Fibroblast of lung (primary cell): ENCODE results near the gene PDCD7.

Experiments used
- EZH2 ChIP-seq: IDR thresholded peaks from 2 replicates; pipeline ENCODE4 v1.5.1; 2012; ENCODE audit warnings: low read length, control low read depth, mild to moderate bottlenecking; ENCODE audit errors: missing control alignments
- TF ChIP-seq, protein P1 (sequence below), 2 donors: IDR thresholded peaks in 1 of 2; conservative IDR thresholded peaks in 1 of 2; 1 replicate in 1 of 2; 2 replicates in 1 of 2; pipeline ENCODE4 v1.5.1; 2011 to 2012; ENCODE audit warnings: low read length in 2 of 2, control low read depth in 1 of 2, inconsistent platforms in 1 of 2, low read depth in 1 of 2, mild to moderate bottlenecking in 1 of 2

DNA sequence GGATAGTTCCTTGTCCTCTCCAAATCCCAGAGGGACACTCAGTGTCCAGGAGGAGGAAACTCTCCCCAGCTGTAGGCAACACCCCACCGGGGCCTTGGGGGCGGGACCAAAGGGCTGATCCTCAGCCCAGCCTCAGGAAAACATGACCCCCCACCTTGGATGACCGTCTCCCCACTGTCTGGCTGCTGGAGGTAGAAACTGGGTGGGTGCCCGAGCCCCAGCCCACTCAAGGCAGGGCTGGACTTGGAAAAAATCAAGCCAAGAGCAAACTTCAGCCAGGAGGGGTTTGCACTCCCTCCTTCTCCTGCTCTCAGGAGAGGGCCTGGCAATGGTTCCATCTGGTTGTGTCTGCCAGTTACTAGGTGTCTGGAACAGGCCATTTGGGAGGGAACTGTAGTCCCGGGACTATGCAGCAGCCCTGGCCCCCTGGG is 62.2 kb downstream of the PDCD7 start:
- TF ChIP-seq, protein P1, sequence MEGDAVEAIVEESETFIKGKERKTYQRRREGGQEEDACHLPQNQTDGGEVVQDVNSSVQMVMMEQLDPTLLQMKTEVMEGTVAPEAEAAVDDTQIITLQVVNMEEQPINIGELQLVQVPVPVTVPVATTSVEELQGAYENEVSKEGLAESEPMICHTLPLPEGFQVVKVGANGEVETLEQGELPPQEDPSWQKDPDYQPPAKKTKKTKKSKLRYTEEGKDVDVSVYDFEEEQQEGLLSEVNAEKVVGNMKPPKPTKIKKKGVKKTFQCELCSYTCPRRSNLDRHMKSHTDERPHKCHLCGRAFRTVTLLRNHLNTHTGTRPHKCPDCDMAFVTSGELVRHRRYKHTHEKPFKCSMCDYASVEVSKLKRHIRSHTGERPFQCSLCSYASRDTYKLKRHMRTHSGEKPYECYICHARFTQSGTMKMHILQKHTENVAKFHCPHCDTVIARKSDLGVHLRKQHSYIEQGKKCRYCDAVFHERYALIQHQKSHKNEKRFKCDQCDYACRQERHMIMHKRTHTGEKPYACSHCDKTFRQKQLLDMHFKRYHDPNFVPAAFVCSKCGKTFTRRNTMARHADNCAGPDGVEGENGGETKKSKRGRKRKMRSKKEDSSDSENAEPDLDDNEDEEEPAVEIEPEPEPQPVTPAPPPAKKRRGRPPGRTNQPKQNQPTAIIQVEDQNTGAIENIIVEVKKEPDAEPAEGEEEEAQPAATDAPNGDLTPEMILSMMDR (conservative IDR thresholded peaks at IDR 0.05 in 1 of 2, IDR thresholded peaks at IDR 0.05 in 1 of 2; ENCODE audit: low read depth in 1 of 2, low read length in 2 of 2): no peak
- no peak for TF ChIP-seq EZH2
